Lung (tissue), 12 donors: Measurements from ENCODE around the gene LSAMP. TPM values are rescaled to one million over a fixed set of nuclear protein-coding genes. Genes with fewer than 3 reads are reported as not detected.

Source experiments
- ATAC-seq: fragments of 200-7000 bp; cut with Tn5 transposase; one replicate; pipeline ENCODE4 v1.9.1; 2020; ENCODE audit warnings: moderate number of reproducible peaks; ENCODE audit not compliant: insufficient read depth, low FRiP score
- DNase-seq, 3 donors: peaks; one replicate each; pipeline ENCODE4 v3.0.0-alpha.2; 2013 to 2017
- H3K27ac ChIP-seq, 2 donors: one replicate each; pipeline ENCODE4 v1.5.1; 2013; ENCODE audit warnings: mild to moderate bottlenecking in 2 of 2, moderate library complexity in 2 of 2, control low read depth in 1 of 2, inconsistent platforms in 1 of 2, low read depth in 1 of 2, low read length in 1 of 2
- H3K27me3 ChIP-seq, 3 donors: one replicate each; pipeline ENCODE4 v1.5.1; 2013; ENCODE audit warnings: low read length in 2 of 3; ENCODE audit not compliant: control insufficient read depth in 3 of 3, insufficient read depth in 3 of 3
- H3K36me3 ChIP-seq, 4 donors: one replicate each; pipeline ENCODE4 v1.5.1; 2013; ENCODE audit warnings: low read length in 4 of 4, mild to moderate bottlenecking in 1 of 4, moderate library complexity in 1 of 4; ENCODE audit not compliant: control insufficient read depth in 4 of 4, insufficient read depth in 4 of 4
- H3K4me1 ChIP-seq, 5 donors: one replicate each; pipeline ENCODE4 v1.5.1; 2013; ENCODE audit warnings: low read length in 5 of 5, mild to moderate bottlenecking in 2 of 5, moderate library complexity in 1 of 5; ENCODE audit not compliant: control insufficient read depth in 5 of 5, insufficient read depth in 5 of 5
- H3K4me3 ChIP-seq: one replicate; pipeline ENCODE4 v1.5.1; 2013; ENCODE audit warnings: mild to moderate bottlenecking, control low read depth, moderate library complexity
- H3K9ac ChIP-seq, 2 donors: one replicate each; pipeline ENCODE4 v1.5.1; 2013; ENCODE audit warnings: low read length in 2 of 2, control low read depth in 1 of 2; ENCODE audit not compliant: insufficient read depth in 1 of 2
- H3K9me3 ChIP-seq, 4 donors: one replicate each; pipeline ENCODE4 v1.5.1; 2013; ENCODE audit warnings: low read length in 3 of 4, mild to moderate bottlenecking in 1 of 4, moderate library complexity in 1 of 4; ENCODE audit not compliant: control insufficient read depth in 4 of 4, insufficient read depth in 3 of 4
- CTCF ChIP-seq: IDR thresholded peaks from 2 replicates; pipeline ENCODE4 v1.5.1; 2012; ENCODE audit warnings: mild to moderate bottlenecking; ENCODE audit errors: control extremely low read depth, extremely low read depth
- WGBS, 2 donors: extraction: QIAGEN DNeasy Blood & Tissue Kit; methylation state at CpG; one replicate each; pipeline ENCODE4 v1.1.7; 2013; 5-methylcytosine and 5-hydroxymethylcytosine counted together
- polyA plus RNA-seq, 2 donors: library from polyadenylated mRNA; stranded (reverse); fragments of 200-250 nt; gene quantifications; one replicate each; pipeline ENCODE4 v1.2.1, GENCODE V29; 2013
- total RNA-seq, 2 donors: library from RNA; depleted of rRNA in 1 of 2; stranded (reverse); fragments of >200 nt in 1 of 2; gene quantifications; one replicate each; pipeline ENCODE4 v1.2.1, GENCODE V29; 2014 to 2021
- donor health status: control.
- donor health status: control.
- donor health status: Bipolar disorder and iron deficiency.
- donor health status: healthy.
- donor health status: DM: yes; HTN: yes; CAD: no.

Gene LSAMP
- total and polyA plus RNA-seq, 4 donors: 1.6 to 21.9 (median 9.5) TPM

GRCh38 chr3:115838786-115839185 is 606.5 kb downstream of the LSAMP start:
- Histone ChIP-seq H3K27ac (no peak overlapping the region), H3K4me1 (no peaks in the 10 kb centered on the region), H3K36me3 (peaks cover 0 to 5% (median 3%) of the 10 kb centered on the region in 4 donors), H3K9me3 (no peaks in the 10 kb centered on the region), H3K9ac (no peak overlapping the region), H3K27me3 (no peaks in the 10 kb centered on the region), H3K4me3 (no peak overlapping the region)
- ATAC-seq: no peak
- DNase-seq: no peak
- WGBS, 2 donors: 94 to 97% methylated on average over 8 of the region's 8 CpGs
- TF ChIP-seq CTCF: no peak

GRCh38 chr3:115836944-115837343 is 608.3 kb downstream of the LSAMP start:
- Histone ChIP-seq H3K9me3 (no peaks in the 10 kb centered on the region), H3K27ac (no peak overlapping the region), H3K4me1 (no peaks in the 10 kb centered on the region), H3K27me3 (peaks cover 0 to 2% (median 0%) of the 10 kb centered on the region in 3 donors), H3K36me3 (peaks cover 0 to 5% (median 1%) of the 10 kb centered on the region in 4 donors), H3K9ac (no peak overlapping the region), H3K4me3 (no peak overlapping the region)
- DNase-seq (peak in 1 of 3 donors; percentile 20), ATAC-seq (no peak)
- TF ChIP-seq CTCF: no peak
- 55 to 61% methylated on average over 3 of the region's 3 CpGs for WGBS, 2 donors

- Histone ChIP-seq H3K9ac (no peak overlapping the region), H3K27ac (no peak overlapping the region), H3K36me3 (peaks cover 0 to 5% (median 0%) of the 10 kb centered on the region in 4 donors), H3K9me3 (no peaks in the 10 kb centered on the region), H3K4me1 (peaks cover 0 to 4% (median 0%) of the 10 kb centered on the region in 5 donors), H3K27me3 (peaks cover 0 to 2% (median 0%) of the 10 kb centered on the region in 3 donors), H3K4me3 (no peak overlapping the region)
- 92% methylated on average over 4 of the region's 4 CpGs for WGBS, 2 donors
- DNase-seq (no peak), ATAC-seq (no peak)
- TF ChIP-seq CTCF: no peak
These were observed 609.3 kb downstream of the LSAMP start for GRCh38 chr3:115835946-115836345.

GRCh38 chr3:115834068-115834467 is 611.2 kb downstream of the LSAMP start:
- no peak for TF ChIP-seq CTCF
- ATAC-seq (no peak), DNase-seq (no peak)
- 90 to 91% methylated on average over 1 of the region's 1 CpG for WGBS, 2 donors
- Histone ChIP-seq H3K36me3 (peaks cover 0 to 5% (median 0%) of the 10 kb centered on the region in 4 donors), H3K4me3 (no peak overlapping the region), H3K27ac (no peak overlapping the region), H3K9me3 (no peaks in the 10 kb centered on the region), H3K27me3 (peaks cover 0 to 2% (median 0%) of the 10 kb centered on the region in 3 donors), H3K4me1 (peaks cover 0 to 6% (median 0%) of the 10 kb centered on the region in 5 donors), H3K9ac (no peak overlapping the region)
